Hindlimb muscle (tissue), 1 donor: ENCODE measurements around the gene CEP170B. TPM values are rescaled to one million over a fixed set of nuclear protein-coding genes. Genes with fewer than 3 reads are reported as not detected.
"Not testable (repeated sequence)": the region's sequence is repeated elsewhere in the genome, so short reads cannot be mapped to it uniquely, and the experiment has no call there.

ENCODE experiments used
- DNase-seq: peaks from one replicate; pipeline ENCODE4 v3.0.0-alpha.2; 2013
- polyA plus RNA-seq: library from polyadenylated mRNA; unstranded; fragments of 120-200 nt; gene quantifications from one replicate; pipeline ENCODE4 v1.2.1, GENCODE V29; 2013; ENCODE audit not compliant: insufficient read length

The CEP170B gene
- 1.8 TPM for polyA plus RNA-seq

- no peak for DNase-seq
Observed at GRCh38 chr14:104865081-104865630, at the start of gene CEP170B. Gene CEP170B, plus strand, starts transcription at chr14:104865268. Its CDS starts 3,183 bp downstream, at chr14:104868451.

DNA sequence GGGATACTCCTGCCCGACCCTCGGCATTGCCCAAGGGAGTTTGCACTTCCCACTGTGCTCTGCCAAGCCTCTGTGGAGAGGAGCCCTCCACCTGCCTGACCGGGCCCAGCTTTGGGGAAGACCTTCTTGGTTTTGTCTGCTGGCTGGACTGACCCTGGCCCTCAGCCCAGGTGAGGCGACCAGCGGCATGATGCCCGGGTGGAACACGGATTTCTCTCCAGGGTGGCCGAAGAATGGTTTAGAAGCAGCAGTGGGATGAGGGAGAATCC, 48.5 kb upstream of the CEP170B start:
- DNase-seq = no peak

DNA sequence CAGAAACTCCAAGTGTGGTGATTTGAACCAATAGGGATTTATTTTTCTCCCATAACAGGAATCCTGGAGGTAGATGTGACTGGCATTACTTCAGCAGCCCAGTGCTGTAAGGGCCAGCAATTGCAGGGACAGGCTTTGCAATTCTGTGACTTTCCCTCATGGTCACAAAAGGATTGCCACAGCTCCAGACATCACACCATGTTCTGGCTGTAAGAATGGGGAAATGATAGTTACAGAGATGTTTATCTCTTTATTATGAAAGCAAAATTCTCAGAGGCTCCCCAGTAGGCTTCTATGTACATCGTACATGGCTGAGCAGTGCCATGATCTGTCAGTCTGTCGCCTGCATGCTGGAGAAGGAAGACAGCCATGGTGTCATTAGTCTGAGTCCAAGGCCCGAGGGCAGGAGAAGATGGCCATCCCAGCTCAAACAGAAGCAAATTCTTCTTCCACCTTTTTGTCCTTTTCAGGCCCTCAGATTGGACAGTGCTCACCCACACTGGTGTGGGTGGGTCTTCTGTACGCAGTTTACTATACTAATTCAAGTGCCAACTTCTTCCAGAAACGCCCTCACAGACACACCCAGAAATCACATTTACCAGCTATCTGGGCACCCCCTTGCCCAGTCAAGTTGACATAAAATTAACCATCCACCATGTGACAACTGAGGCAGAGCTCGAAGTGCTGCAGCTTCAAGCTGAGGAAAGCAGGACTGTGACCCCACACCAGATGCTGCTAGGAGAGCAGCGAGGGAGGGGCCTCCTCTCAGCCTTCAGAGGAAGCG, 46.9 kb upstream of the CEP170B start:
- DNase-seq = no peak

DNA sequence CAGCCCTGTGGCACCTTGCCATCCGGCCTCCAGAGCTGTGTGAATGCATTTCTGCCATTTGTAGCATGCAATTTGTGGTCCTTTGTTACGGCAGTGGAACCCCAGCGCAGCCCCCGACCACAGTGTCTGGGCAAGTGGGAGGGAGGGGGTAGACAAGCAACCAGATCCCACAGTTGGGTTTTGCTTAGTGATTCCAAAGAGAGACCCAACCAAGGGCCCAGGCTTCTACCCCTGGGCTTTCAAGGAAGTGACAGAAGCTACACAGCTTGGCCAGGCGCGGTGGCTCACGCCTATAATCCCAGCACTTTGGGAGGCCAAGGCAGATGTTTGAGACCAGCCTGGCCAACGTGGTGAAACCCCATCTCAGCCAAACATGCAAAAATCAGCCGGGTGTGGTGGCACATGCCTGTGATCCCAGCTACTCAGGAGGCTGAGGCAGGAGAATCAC, 46.3 kb upstream of the CEP170B start:
- no peak for DNase-seq

- no peak for DNase-seq
Observed at GRCh38 chr14:104819361-104819781, 45.7 kb upstream of the CEP170B start.

- no peak for DNase-seq
Observed at GRCh38 chr14:104820669-104821228, 44.3 kb upstream of the CEP170B start.

DNA sequence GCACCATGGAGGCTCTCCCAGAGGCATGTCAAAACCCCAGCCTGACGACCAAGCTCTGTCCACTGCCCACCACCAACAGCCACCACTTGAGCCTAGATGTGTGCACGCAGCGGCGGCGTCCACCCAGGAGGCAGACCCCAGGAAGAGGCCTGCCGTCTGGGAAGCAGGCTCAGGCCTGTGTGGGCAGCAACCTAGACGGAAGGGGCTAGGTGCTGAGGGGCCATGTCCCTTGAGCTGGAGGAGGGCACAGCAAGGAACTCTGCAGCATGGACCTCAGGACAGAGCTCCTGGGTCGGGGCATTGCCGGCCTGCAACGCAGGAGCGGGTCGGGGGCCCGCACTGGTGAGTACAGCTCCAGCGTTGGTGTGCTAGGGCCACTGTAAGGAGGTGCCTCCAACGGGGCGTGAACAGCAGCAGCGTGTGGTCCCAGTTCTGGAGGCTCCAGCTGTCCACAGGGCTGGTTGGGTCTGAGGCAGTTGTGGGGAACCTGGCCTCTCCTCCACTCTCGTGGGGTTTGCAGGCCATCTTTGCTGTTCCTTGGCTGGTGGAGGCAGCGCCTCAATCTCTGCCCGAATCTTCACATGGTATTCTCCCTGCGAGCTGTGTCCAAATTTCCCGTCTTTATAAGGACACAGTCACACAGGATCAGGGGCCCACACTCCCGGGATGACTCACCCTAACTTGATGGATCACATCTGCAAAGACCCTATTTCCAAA, 43.7 kb upstream of the CEP170B start:
- DNase-seq = no peak

- no peak for DNase-seq
Observed at GRCh38 chr14:104821971-104822608, 43.0 kb upstream of the CEP170B start.

- DNase-seq = no peak
Observed at GRCh38 chr14:104822821-104823615, 42.0 kb upstream of the CEP170B start.

GRCh38 chr14:104824353-104824997, 40.6 kb upstream of the CEP170B start:
- DNase-seq = no peak

DNA sequence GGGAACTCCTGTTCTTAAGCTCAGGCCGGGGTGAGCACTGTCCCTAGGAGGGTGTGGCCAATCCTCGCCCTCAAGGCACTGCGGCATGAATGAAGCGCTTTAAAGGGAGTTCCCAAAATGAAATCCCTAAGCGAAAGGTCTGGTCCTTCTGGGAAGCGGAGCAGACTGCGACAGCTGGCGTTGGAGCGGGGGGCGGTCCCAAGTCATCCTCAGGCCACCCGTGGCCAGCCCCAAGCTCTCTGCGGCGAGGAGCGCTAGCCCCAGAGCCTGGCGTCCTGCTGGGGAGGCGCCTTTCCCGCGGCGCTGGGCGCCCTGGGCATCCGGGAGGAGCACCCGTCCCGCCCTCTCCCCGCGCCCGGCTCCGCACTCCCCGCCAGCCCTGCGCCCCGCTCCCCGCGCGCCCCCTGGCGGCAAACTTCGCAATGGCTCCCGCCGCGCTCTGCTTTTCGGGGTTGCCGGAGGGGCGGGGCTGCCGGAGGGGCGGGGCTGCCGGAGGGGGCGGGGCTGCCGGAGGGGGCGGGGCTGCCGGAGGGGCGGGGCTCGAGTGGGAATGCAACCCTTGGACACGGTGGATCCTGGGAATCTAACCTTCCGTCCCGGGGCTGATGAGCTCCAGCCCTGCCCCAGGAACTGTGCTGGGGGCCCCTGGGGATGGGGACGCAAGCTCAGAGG, 38.7 kb upstream of the CEP170B start:
- DNase-seq = peak; percentile 85

DNA sequence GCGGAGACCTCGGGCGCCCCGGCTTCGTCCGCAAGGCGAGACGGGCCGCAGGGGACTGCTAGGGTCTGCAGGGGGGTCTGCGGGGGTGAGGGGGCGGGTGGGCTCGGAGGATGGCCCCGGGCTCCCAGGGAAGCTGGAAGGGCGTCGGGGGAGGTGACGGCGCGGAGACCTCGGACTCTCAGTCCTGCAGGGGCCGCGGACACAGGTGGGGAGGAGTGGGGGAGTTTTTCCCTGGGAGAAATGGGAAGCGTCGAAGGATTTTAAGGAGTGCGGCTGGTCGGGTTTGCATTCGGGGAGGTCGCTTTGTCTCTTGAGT, 38.2 kb upstream of the CEP170B start:
- DNase-seq = no peak

GRCh38 chr14:104827177-104828055, 37.7 kb upstream of the CEP170B start:
- no peak for DNase-seq

GRCh38 chr14:104830781-104831180, 34.3 kb upstream of the CEP170B start:
- DNase-seq = no peak

DNA sequence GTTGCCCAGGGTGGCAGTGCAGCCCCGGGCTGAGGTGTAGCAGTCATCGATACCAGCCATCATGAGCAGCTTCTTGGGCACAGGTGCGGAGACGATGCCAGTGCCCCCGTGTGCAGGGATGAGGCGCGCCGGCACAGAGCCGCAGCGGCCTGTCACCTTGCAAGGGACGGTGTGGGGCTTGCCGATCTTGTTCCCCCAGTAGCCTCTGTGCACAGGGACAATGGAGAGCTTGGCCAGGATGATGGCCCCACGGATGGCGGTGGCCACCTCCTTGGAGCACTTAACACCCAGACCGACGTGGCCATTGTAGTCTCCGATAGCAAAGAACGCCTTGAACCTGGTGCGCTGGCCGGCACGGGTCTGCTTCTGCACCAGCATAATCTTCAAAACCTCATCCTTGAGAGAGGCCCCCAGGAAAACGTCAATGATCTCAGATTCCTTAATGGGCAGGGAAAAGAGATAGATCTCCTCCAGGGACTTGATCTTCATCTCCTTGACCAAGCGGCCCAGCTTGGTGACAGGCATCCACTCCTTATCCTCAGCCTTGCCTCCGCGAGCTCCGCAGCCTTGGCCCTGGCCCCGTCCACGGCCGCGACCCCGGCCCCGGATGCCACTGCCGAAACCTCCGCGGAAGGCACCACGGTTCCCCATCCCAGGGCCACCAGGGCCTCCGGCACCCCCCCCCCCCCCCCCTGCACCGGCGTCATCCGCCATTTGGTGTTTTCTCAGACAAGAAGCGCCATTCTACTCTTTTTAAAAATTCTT, 28.7 kb upstream of the CEP170B start:
- not testable (repeated sequence) for DNase-seq

DNA sequence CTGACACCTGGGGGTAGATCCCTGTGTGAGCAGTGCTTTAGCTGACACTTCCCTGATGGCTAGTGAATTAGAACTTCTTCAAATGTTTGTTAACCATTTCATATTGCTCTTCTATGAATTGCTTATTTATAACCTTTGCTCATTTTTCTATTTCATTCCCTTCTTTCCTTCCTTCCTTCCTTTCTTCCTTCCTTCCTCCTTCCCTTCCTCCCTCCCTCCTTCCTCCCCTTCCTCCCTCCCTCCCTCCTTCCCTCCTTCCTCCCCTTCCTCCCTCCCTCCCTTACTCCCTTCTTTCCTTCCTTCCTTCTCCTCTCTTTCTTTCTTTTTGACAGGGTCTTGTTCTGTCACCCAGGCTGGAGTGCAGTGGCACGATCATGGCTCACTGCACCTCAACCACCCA, 23.3 kb upstream of the CEP170B start:
- DNase-seq = no peak

- DNase-seq = no peak
Observed at GRCh38 chr14:104843006-104843405, 22.1 kb upstream of the CEP170B start.

GRCh38 chr14:104843442-104844305, 21.4 kb upstream of the CEP170B start:
- DNase-seq = no peak
